ENCODE measurements around the gene LDB1. TPM values are rescaled to one million over a fixed set of nuclear protein-coding genes. Genes with fewer than 3 reads are reported as not detected.
A peak's percentile ranks its signal among the peaks of the same experiment; 100 is the strongest.

Gene LDB1
- total RNA-seq, 2 experiments from 2014 or later: 68.5 to 70.9 TPM

DNA sequence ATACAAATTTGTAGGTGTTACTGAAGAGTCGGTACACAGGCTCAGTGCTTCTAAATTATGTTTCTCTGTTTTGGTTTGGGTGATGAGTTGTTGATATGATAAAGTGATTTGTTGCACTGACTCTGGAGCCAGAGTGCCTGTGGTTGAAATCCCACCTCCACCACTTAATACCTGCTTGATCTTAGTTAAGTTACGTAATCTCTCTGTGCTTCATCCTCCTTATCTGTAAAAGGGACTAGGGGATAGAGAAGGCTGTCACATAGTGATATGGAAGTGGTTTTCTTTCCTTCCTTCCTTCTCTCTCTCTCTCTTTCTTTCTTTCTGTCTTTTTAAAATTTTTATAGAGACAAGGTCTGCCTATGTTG is 55.7 kb downstream of the LDB1 start:
- ChIA-PET CTCF (interaction anchor here (1.0 kb wide), 1 partner anchor 10 kb away, joined by 4 read pairs; no protein-coding TSS in a partner anchor), POLR2A (no interaction called here)
- H3K27ac Mint-ChIP-seq: peak overlapping the region; percentile 90
- no peaks in the 10 kb centered on the region for H3K36me3 Mint-ChIP-seq (ENCODE audit: low read depth)
- H3K4me3 Mint-ChIP-seq: peak overlapping the region; percentile 84
- ATAC-seq (no peak), DNase-seq (no peak)
- TF ChIP-seq, protein P1, sequence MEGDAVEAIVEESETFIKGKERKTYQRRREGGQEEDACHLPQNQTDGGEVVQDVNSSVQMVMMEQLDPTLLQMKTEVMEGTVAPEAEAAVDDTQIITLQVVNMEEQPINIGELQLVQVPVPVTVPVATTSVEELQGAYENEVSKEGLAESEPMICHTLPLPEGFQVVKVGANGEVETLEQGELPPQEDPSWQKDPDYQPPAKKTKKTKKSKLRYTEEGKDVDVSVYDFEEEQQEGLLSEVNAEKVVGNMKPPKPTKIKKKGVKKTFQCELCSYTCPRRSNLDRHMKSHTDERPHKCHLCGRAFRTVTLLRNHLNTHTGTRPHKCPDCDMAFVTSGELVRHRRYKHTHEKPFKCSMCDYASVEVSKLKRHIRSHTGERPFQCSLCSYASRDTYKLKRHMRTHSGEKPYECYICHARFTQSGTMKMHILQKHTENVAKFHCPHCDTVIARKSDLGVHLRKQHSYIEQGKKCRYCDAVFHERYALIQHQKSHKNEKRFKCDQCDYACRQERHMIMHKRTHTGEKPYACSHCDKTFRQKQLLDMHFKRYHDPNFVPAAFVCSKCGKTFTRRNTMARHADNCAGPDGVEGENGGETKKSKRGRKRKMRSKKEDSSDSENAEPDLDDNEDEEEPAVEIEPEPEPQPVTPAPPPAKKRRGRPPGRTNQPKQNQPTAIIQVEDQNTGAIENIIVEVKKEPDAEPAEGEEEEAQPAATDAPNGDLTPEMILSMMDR (IDR thresholded peaks at IDR 0.05): no peak
- intact Hi-C loops (cut with micrococcal nuclease): no loop called here
- H3K27me3 Mint-ChIP-seq: no peaks in the 10 kb centered on the region
- peaks cover 33% of the 10 kb centered on the region for H3K4me1 Mint-ChIP-seq (ENCODE audit: low read depth)
- H3K9me3 Mint-ChIP-seq: no peaks in the 10 kb centered on the region

DNA sequence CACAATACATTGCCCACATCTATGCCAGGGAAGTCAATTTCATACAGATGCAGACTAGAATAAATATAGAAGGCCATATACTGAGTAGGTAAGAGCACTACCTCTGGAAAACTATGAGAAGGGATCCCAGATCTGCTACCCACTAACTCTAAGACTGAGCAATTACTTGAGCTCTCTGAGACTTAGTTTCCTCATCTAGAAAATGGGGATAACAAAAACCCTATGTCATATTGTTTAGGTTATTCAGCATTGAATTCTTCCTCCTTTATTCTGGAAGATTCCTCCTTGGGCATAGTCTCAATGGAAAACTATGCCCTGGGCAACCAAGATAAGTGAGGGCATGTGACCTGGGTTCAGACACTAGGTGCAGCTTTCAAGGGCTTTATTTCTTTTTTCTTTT is 60.2 kb downstream of the LDB1 start:
- Mint-ChIP-seq H3K27ac (no peak overlapping the region), H3K4me3 (no peak overlapping the region), H3K4me1 (ENCODE audit: low read depth) (peaks cover 19% of the 10 kb centered on the region), H3K27me3 (no peaks in the 10 kb centered on the region), H3K9me3 (no peaks in the 10 kb centered on the region), H3K36me3 (ENCODE audit: low read depth) (no peaks in the 10 kb centered on the region)
- POLR2A ChIA-PET: interaction anchor here (1.0 kb wide), 1 partner anchor 32 kb away, joined by 3 read pairs; no protein-coding TSS in a partner anchor
- no peak for DNase-seq
- ATAC-seq: no peak
- intact Hi-C loops (cut with micrococcal nuclease): no loop called here
- CTCF ChIA-PET: interaction anchor here (1.6 to 1.7 kb wide), 2 partner anchors 13 to 179 kb away, joined by 3 to 10 read pairs; no protein-coding TSS in a partner anchor
- TF ChIP-seq, protein P1 (IDR thresholded peaks at IDR 0.05): no peak

Other genes starting within 250 kb of the LDB1 start
- 10 to 100 TPM; 16.2 to 18.4 TPM for gene ARMH3, start 64.2 kb downstream of the LDB1 start, total RNA-seq
- gene HPS6, start 55.0 kb downstream of the LDB1 start, total RNA-seq: 10 to 100 TPM; 18.0 to 18.1 TPM
- gene PPRC1, start 12.7 kb upstream of the LDB1 start, total RNA-seq: 10 to 100 TPM; 68.6 to 72.2 TPM
- gene NOLC1, start 32.0 kb upstream of the LDB1 start, total RNA-seq: 100 to 1,000 TPM; 210 to 215 TPM
- gene ELOVL3, start 105.9 kb upstream of the LDB1 start, total RNA-seq: not detected
- under 1 TPM in 1 of 2 experiments, not detected in 1; 0.23 TPM for gene PITX3, start 121.1 kb upstream of the LDB1 start, total RNA-seq
- 10 to 100 TPM; 25.4 to 28.2 TPM for gene GBF1, start 125.2 kb upstream of the LDB1 start, total RNA-seq

All from activated CD8-positive, alpha-beta T cell treated with anti-CD3 and anti-CD28 coated beads for 36 hours (primary cell).